Measurements from ENCODE around the gene ANKRD39. TPM values are rescaled to one million over a fixed set of nuclear protein-coding genes. Genes with fewer than 3 reads are reported as not detected.

Gene ANKRD39
- total and polyA plus RNA-seq, 2 of the 4 experiments (the other 2 are of a cell fraction), result 12.5 to 17.0 TPM

DNA sequence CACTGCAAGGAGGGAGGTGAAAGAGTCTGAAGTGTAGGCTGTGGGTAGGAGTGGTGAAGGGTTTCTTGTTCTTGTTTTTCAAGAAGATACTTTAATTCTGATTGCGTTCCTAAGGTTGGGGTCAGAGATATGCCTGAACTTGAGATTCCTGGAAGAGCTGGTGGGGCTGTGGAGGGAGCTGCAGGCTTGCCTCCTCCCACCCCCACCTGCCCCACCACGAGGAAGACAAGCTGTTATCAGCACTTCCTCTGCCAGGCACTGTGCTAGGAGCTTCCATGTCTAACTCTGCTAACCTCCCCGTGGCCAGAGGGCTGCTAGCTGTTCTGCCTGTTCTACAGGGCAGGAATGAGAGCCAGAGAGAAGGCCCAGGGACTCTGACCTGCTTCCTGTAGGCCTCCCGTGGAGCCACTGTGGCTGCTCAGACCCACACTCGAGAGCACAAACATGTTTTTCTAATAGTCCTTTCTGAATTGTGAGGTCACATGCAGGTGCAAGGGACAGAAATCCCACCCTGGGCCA is 27.7 kb downstream of the ANKRD39 start:
- no peak overlapping the region for H2AK9ac ChIP-seq (replicated peaks; ENCODE audit: low read depth, low read length, poor library complexity)
- H4K8ac ChIP-seq (ENCODE audit: low read depth in 2 of 2, low read length in 2 of 2), result no peak overlapping the region
- in situ Hi-C loops (cut with MboI; ENCODE audit: low sequenced_read_pairs), result no loop called here
- no peak overlapping the region for H3K27ac ChIP-seq (ENCODE audit: insufficient read depth, low read length)
- H4K5ac ChIP-seq (ENCODE audit: low read depth, low read length), result no peak overlapping the region
- BruUV-seq (replicated peaks), result no TSS peak
- no peak overlapping the region for H3K4me2 ChIP-seq (ENCODE audit: low read depth, low read length)
- peaks cover 29% of the 10 kb centered on the region for H3K36me3 ChIP-seq (ENCODE audit: control insufficient read depth, insufficient read depth, low read length)
- TF ChIP-seq RAD21 (IDR thresholded peaks at IDR 0.05; ENCODE audit: low read length), result no peak
- TF ChIP-seq, protein P1, sequence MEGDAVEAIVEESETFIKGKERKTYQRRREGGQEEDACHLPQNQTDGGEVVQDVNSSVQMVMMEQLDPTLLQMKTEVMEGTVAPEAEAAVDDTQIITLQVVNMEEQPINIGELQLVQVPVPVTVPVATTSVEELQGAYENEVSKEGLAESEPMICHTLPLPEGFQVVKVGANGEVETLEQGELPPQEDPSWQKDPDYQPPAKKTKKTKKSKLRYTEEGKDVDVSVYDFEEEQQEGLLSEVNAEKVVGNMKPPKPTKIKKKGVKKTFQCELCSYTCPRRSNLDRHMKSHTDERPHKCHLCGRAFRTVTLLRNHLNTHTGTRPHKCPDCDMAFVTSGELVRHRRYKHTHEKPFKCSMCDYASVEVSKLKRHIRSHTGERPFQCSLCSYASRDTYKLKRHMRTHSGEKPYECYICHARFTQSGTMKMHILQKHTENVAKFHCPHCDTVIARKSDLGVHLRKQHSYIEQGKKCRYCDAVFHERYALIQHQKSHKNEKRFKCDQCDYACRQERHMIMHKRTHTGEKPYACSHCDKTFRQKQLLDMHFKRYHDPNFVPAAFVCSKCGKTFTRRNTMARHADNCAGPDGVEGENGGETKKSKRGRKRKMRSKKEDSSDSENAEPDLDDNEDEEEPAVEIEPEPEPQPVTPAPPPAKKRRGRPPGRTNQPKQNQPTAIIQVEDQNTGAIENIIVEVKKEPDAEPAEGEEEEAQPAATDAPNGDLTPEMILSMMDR (conservative IDR thresholded peaks at IDR 0.05; ENCODE audit: low read depth, low read length), result no peak
- TF ChIP-seq, protein P2, sequence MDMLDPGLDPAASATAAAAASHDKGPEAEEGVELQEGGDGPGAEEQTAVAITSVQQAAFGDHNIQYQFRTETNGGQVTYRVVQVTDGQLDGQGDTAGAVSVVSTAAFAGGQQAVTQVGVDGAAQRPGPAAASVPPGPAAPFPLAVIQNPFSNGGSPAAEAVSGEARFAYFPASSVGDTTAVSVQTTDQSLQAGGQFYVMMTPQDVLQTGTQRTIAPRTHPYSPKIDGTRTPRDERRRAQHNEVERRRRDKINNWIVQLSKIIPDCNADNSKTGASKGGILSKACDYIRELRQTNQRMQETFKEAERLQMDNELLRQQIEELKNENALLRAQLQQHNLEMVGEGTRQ (IDR thresholded peaks at IDR 0.05; ENCODE audit: low read depth, low read length), result no peak
- no peak for TF ChIP-seq RCOR1 (IDR thresholded peaks at IDR 0.05; ENCODE audit: insufficient replicate concordance, low read length)
- TF ChIP-seq RFX5 (IDR thresholded peaks at IDR 0.05; ENCODE audit: low read depth, low read length), result no peak
- TF ChIP-seq, protein P3, sequence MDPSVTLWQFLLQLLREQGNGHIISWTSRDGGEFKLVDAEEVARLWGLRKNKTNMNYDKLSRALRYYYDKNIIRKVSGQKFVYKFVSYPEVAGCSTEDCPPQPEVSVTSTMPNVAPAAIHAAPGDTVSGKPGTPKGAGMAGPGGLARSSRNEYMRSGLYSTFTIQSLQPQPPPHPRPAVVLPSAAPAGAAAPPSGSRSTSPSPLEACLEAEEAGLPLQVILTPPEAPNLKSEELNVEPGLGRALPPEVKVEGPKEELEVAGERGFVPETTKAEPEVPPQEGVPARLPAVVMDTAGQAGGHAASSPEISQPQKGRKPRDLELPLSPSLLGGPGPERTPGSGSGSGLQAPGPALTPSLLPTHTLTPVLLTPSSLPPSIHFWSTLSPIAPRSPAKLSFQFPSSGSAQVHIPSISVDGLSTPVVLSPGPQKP (IDR thresholded peaks at IDR 0.05; ENCODE audit: borderline replicate concordance, low read depth, low read length), result no peak
- TF ChIP-seq SMC3 (IDR thresholded peaks at IDR 0.05; ENCODE audit: low read depth, low read length), result no peak
- no peak for TF ChIP-seq POLR2A (IDR thresholded peaks at IDR 0.05; ENCODE audit: low read depth, low read length)
- no peak for TF ChIP-seq BHLHE40 (IDR thresholded peaks at IDR 0.05; ENCODE audit: low read depth, low read length)
- TF ChIP-seq CEBPB (IDR thresholded peaks at IDR 0.05; ENCODE audit: low read depth, low read length), result no peak
- no peak for TF ChIP-seq FOS (IDR thresholded peaks at IDR 0.05; ENCODE audit: low read depth, low read length)
- TF ChIP-seq MXI1 (IDR thresholded peaks at IDR 0.05; ENCODE audit: borderline replicate concordance, low read depth, low read length), result no peak
- no peak for TF ChIP-seq MAZ (IDR thresholded peaks at IDR 0.05; ENCODE audit: borderline replicate concordance, low read depth, low read length)
- no peak for TF ChIP-seq MAFK (IDR thresholded peaks at IDR 0.05; ENCODE audit: low read depth, low read length)
- TF ChIP-seq NFE2L2 (IDR thresholded peaks at IDR 0.05; ENCODE audit: low read depth, low read length), result no peak
- TF ChIP-seq CHD1 (IDR thresholded peaks at IDR 0.05; ENCODE audit: low read depth, low read length), result no peak
- H3K9me1 ChIP-seq (ENCODE audit: insufficient read depth, low read length), result peaks cover 11% of the 10 kb centered on the region; the same call in 1 of the 2 replicates
- no peak overlapping the region for H2AK5ac ChIP-seq (ENCODE audit: low read depth, low read length)
- no peak overlapping the region for H3K4me3 ChIP-seq (ENCODE audit: insufficient read depth, low read depth, low read length)
- no peak overlapping the region for H3K56ac ChIP-seq (ENCODE audit: extremely low read depth, insufficient read depth, low read length)
- ChIA-PET CTCF (no interaction called here), POLR2A (ENCODE audit: unreplicated experiment) (interaction anchor here (0.6 kb wide), 1 partner anchor 242 kb away, joined by 9 read pairs; no protein-coding TSS in a partner anchor)
- H2BK20ac ChIP-seq (ENCODE audit: low read depth, low read length), result no peak overlapping the region
- no peak overlapping the region for H3K18ac ChIP-seq (ENCODE audit: low read depth, low read length)
- H3K4me1 ChIP-seq (ENCODE audit: control insufficient read depth, insufficient read depth, low read length), result peaks cover 10% of the 10 kb centered on the region; the same call in 1 of the 2 replicates
- no peak overlapping the region for H3K9ac ChIP-seq (ENCODE audit: low read depth, low read length)
- H4K20me1 ChIP-seq (ENCODE audit: insufficient read depth, low read length), result no peaks in the 10 kb centered on the region
- DNase-seq (no peak), ATAC-seq (ENCODE audit: low read depth) (no peak)
- H3K14ac ChIP-seq (replicated peaks; ENCODE audit: low read depth, low read length), result no peak overlapping the region
- no peak overlapping the region for H2AFZ ChIP-seq (replicated peaks; ENCODE audit: low read length, poor library complexity)
- no peak overlapping the region for H2BK5ac ChIP-seq (ENCODE audit: low read depth, low read length, poor library complexity, severe bottlenecking)
- no peaks in the 10 kb centered on the region for H3K27me3 ChIP-seq (ENCODE audit: control insufficient read depth, insufficient read depth, low read length)
- intact Hi-C loops (cut with micrococcal nuclease), result no loop called here
- no peak overlapping the region for H3K4ac ChIP-seq (ENCODE audit: low read depth, low read length)
- H2BK120ac ChIP-seq (ENCODE audit: low read depth, low read length), result no peak overlapping the region; the same call in 1 of the 2 replicates
- H3K79me1 ChIP-seq (ENCODE audit: low read depth in 1 of 2, low read length in 2 of 2), result peaks cover 2 to 5% of the 10 kb centered on the region in 2 experiments; a peak in 2 of 4 replicates
- WGBS, 2 experiments (ENCODE audit: extremely low coverage in 2 of 2, insufficient read length in 1 of 2), result 63% methylated on average over 2 of the region's 5 CpGs; no CpG with 5 or more reads in 1 of the 2 experiments
- H3K9me3 ChIP-seq (ENCODE audit: control insufficient read depth, insufficient read depth, low read length), result no peaks in the 10 kb centered on the region
- no peak overlapping the region for H2BK15ac ChIP-seq (ENCODE audit: low read depth, low read length)
- no peak overlapping the region for H4K91ac ChIP-seq (ENCODE audit: insufficient read depth, low read depth, low read length)
- H3K23ac ChIP-seq (ENCODE audit: low read depth, low read length), result no peak overlapping the region
- dilution Hi-C loops (cut with HindIII; ENCODE audit: low sequenced_read_pairs, unreplicated experiment), result no loop called here

Data from IMR-90 (cell line).